ENCODE data around the gene SUGCT. TPM values are rescaled to one million over a fixed set of nuclear protein-coding genes. Genes with fewer than 3 reads are reported as not detected.

Gene SUGCT
- total RNA-seq, 4 donors from 2014 or later = 0.83 to 7.1 (median 3.2) TPM

DNA sequence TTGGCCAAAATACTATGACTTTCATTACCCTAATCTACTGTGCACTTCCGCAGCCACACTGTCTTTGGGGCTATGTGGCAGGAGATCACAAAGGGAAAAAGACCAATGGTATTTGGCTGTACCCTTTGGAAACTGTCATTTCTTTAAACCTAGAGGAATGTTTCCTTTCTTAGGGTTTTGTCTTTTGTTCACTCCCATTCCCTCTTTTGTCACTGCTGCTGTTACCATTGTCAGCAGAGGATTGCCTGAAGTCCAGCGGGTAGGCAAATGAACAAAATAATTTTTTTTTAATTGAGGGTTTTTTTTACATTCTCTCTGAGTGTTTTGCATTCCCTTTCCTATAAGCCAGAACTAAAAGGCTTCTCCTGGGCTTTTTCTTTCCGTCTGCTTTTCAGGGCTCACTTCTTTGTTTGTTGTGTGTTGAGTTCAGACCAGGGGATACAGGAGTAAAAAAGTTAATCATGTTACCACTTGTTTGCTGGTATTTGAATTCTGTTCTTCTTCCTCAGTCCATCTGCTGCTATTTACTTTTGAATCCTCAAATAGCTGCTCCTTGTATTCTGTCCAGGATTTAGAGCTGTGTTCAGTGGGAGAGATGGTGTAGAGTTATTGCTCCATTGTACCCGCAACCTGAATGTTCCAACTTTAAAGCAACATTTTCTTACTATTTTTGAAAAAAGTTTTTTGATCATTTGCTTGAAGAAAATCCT, 374.6 kb downstream of the SUGCT start:
- intact Hi-C loops (cut with DNase I) = no loop called here
- WGBS, 2 donors = 55 to 73% methylated on average over 4 of the region's 4 CpGs
- DNase-seq = no peak
- Histone ChIP-seq H3K36me3 (no peaks in the 10 kb centered on the region), H3K4me3 (no peak overlapping the region), H3K27me3 (no peaks in the 10 kb centered on the region), H3K4me1 (no peaks in the 10 kb centered on the region), H3K9me3 (peaks cover 0 to 5% (median 0%) of the 10 kb centered on the region in 3 donors), H3K27ac (no peak overlapping the region)
- TF ChIP-seq, protein P1, sequence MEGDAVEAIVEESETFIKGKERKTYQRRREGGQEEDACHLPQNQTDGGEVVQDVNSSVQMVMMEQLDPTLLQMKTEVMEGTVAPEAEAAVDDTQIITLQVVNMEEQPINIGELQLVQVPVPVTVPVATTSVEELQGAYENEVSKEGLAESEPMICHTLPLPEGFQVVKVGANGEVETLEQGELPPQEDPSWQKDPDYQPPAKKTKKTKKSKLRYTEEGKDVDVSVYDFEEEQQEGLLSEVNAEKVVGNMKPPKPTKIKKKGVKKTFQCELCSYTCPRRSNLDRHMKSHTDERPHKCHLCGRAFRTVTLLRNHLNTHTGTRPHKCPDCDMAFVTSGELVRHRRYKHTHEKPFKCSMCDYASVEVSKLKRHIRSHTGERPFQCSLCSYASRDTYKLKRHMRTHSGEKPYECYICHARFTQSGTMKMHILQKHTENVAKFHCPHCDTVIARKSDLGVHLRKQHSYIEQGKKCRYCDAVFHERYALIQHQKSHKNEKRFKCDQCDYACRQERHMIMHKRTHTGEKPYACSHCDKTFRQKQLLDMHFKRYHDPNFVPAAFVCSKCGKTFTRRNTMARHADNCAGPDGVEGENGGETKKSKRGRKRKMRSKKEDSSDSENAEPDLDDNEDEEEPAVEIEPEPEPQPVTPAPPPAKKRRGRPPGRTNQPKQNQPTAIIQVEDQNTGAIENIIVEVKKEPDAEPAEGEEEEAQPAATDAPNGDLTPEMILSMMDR (IDR thresholded peaks at IDR 0.05) = no peak
- no peak for TF ChIP-seq POLR2A (IDR thresholded peaks at IDR 0.05)

DNA sequence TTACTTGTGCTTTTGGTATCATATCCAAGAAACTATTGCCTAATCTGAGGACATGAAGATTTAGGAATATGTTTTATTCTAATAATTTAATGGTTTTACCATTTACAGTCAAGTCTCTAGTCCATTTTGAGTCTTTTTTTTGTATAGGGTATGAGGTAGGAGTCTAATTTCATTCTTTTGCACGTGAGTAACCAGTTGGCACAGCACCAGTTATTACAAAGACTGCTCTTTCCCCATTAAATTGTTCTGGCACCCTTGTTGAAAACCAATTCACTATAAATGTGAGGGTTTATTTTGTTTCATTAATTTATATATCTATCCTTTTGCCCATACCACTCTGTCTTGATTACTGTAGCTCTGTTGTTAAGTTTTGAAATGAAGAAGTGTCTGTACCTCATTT, 381.6 kb downstream of the SUGCT start:
- H3K27me3 ChIP-seq = no peaks in the 10 kb centered on the region
- no peaks in the 10 kb centered on the region for H3K36me3 ChIP-seq
- H3K4me1 ChIP-seq = no peaks in the 10 kb centered on the region
- no peak for DNase-seq
- intact Hi-C loops (cut with DNase I) = no loop called here
- 14 to 47% methylated on average over 1 of the region's 1 CpG for WGBS, 2 donors
- H3K4me3 ChIP-seq = no peak overlapping the region
- H3K9me3 ChIP-seq = no peaks in the 10 kb centered on the region
- H3K27ac ChIP-seq = no peak overlapping the region
- TF ChIP-seq, protein P1 (IDR thresholded peaks at IDR 0.05) = no peak
- no peak for TF ChIP-seq POLR2A (IDR thresholded peaks at IDR 0.05)

DNA sequence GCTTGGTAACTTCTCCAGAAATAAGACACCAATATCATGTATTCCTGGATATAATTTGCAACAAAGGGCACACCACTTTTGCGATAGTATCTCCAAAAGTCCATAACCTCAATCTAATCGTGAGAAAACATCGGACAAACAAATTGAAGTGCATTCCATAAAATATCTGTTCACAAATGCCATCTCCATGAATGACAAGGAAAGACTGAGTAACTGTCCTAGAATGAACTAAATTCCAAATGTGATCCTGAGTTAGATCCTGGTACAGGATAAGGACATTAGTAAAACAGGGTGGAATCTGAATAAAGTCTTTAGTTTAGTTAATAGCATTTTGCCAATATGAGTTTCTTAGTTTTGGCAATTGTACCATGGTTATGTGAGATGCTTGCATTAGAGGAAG, 384.2 kb downstream of the SUGCT start:
- intact Hi-C loops (cut with DNase I) = no loop called here
- no peaks in the 10 kb centered on the region for H3K4me1 ChIP-seq
- no peak overlapping the region for H3K4me3 ChIP-seq
- WGBS, 2 donors = 81 to 94% methylated on average over 3 of the region's 3 CpGs
- no peaks in the 10 kb centered on the region for H3K36me3 ChIP-seq
- TF ChIP-seq, protein P1 (IDR thresholded peaks at IDR 0.05) = no peak
- TF ChIP-seq POLR2A (IDR thresholded peaks at IDR 0.05) = no peak
- DNase-seq = no peak
- H3K27me3 ChIP-seq = no peaks in the 10 kb centered on the region
- H3K27ac ChIP-seq = no peak overlapping the region
- H3K9me3 ChIP-seq = no peaks in the 10 kb centered on the region

DNA sequence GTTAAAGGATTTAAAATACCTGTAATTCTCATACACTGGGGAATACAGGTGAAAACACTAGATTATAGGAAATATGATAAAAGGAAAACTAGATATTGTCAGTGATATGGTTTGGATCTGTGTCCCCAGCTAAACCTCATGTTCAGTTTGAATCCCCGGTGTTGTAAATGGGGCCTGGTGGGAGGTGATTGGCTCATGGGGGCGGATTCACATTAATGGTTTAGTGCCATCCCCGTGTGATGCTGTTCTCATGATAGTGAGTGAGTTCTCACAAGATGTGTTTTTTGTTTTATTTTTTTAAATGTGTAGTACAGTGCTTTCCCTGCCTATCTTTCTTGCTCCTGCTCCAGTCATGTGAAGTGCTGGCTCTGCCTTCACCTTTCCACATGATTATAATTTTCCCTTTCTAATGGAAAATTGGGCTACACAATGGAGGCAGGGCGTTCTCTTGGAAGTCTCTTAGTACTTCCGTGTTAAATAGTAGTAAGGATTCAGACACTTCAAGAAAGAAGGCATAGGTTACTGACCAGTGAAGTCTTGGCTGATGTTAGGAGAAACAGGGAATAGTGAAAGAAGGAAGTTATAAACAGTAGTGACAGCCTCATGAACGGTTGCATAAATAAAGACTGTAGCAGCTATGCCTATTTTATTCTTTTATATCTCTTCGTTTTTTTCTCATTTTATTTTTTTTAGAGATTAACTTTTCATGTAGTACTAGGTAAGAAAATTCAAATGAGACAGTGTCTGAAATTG, 386.4 kb downstream of the SUGCT start:
- Histone ChIP-seq H3K36me3 (no peaks in the 10 kb centered on the region), H3K27ac (no peak overlapping the region), H3K9me3 (no peaks in the 10 kb centered on the region), H3K4me3 (no peak overlapping the region), H3K27me3 (no peaks in the 10 kb centered on the region), H3K4me1 (no peaks in the 10 kb centered on the region)
- no peak for DNase-seq
- intact Hi-C loops (cut with DNase I) = no loop called here
- 69 to 70% methylated on average over 7 of the region's 7 CpGs for WGBS, 2 donors
- TF ChIP-seq, protein P1 (IDR thresholded peaks at IDR 0.05) = no peak
- no peak for TF ChIP-seq POLR2A (IDR thresholded peaks at IDR 0.05)

DNA sequence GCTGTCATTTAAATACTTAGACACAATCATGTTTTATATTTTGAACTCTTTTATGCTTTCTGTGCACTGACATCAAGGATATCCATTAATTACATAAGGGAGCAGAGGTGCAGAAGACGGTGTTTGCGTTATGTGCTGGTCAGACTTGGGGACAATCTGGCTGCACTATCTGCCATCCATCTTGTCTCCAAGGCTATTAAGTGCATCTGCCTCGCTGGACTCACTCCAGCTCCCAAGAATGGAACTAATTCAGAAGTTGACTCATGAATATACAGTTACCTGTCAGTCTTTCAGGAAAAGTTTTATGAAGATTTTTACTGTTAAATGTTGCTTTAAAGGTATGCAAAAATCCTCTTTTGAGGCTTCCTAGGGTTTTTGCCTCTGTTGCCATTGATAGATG, 391.0 kb downstream of the SUGCT start:
- intact Hi-C loops (cut with DNase I) = no loop called here
- H3K4me3 ChIP-seq = no peak overlapping the region
- H3K36me3 ChIP-seq = no peaks in the 10 kb centered on the region
- 60 to 68% methylated on average over 3 of the region's 3 CpGs for WGBS, 2 donors
- H3K27me3 ChIP-seq = no peaks in the 10 kb centered on the region
- no peaks in the 10 kb centered on the region for H3K4me1 ChIP-seq
- H3K9me3 ChIP-seq = no peaks in the 10 kb centered on the region
- H3K27ac ChIP-seq = no peak overlapping the region
- TF ChIP-seq POLR2A (IDR thresholded peaks at IDR 0.05) = no peak
- TF ChIP-seq, protein P1 (IDR thresholded peaks at IDR 0.05) = no peak
- DNase-seq = no peak
